Skeletal muscle tissue (tissue), 4 donors: ENCODE measurements around the gene FAM221B. TPM values are rescaled to one million over a fixed set of nuclear protein-coding genes. Genes with fewer than 3 reads are reported as not detected.

ENCODE experiments used
- H3K27ac ChIP-seq: one replicate; pipeline ENCODE4 v1.7.0; 2013; ENCODE audit warnings: mild to moderate bottlenecking, low read depth, low read length, inconsistent platforms
- H3K27me3 ChIP-seq, 3 donors: one replicate each; pipeline ENCODE4 v1.7.0; 2013; ENCODE audit warnings: low read length in 3 of 3; ENCODE audit not compliant: control insufficient read depth in 3 of 3, insufficient read depth in 3 of 3
- H3K36me3 ChIP-seq, 3 donors: one replicate each; pipeline ENCODE4 v1.7.0; 2013; ENCODE audit warnings: low read length in 3 of 3; ENCODE audit not compliant: control insufficient read depth in 3 of 3, insufficient read depth in 3 of 3
- H3K4me1 ChIP-seq, 3 donors: one replicate each; pipeline ENCODE4 v1.7.0; 2013; ENCODE audit warnings: low read length in 3 of 3, mild to moderate bottlenecking in 3 of 3; ENCODE audit not compliant: control insufficient read depth in 3 of 3, insufficient read depth in 3 of 3
- H3K4me3 ChIP-seq, 3 donors: one replicate each; pipeline ENCODE4 v1.7.0; 2013; ENCODE audit warnings: low read length in 3 of 3
- H3K9ac ChIP-seq, 3 donors: one replicate each; pipeline ENCODE4 v1.7.0; 2013; ENCODE audit warnings: low read length in 3 of 3, mild to moderate bottlenecking in 3 of 3, moderate library complexity in 2 of 3, low read depth in 1 of 3
- H3K9me3 ChIP-seq, 3 donors: one replicate each; pipeline ENCODE4 v1.7.0; 2013; ENCODE audit warnings: low read length in 3 of 3; ENCODE audit not compliant: control insufficient read depth in 3 of 3
- total RNA-seq: library from RNA; depleted of rRNA; stranded (reverse); fragments of >200 nt; gene quantifications from one replicate; pipeline ENCODE4 v1.2.3, GENCODE V29; 2014
- donor health status: Osteomylitis.

The FAM221B gene, protein sequence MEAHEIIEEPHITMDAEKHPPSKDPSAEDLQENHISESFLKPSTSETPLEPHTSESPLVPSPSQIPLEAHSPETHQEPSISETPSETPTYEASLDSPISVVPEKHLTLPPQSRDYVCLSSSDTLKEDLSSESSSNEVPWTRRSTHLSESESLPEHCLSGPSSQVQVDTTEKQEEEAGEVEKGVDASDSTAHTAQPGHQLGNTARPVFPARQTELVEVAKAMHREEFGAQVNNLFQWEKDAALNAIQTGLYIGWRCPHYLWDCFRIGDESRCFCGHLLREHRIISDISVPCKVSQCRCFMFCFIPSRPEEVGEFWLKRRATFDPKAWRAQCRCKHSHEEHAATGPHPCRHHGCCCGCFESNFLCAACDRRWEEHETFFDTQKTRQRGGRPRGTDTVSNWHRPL
- not detected for total RNA-seq

GRCh38 chr9:35828716-35829083 is at the start of gene FAM221B:
FAM221B (minus strand) TSS chr9:35828732; CDS start chr9:35826161, 2,571 bp downstream.
- H3K4me1 ChIP-seq = peaks cover 46 to 55% (median 55%) of the 10 kb centered on the region in 3 donors
- H3K36me3 ChIP-seq = no peaks in the 10 kb centered on the region
- H3K27me3 ChIP-seq = no peaks in the 10 kb centered on the region
- peak within 1 kb of the TSS; percentile 79 to 95 (median 92) for H3K4me3 ChIP-seq
- no peaks in the 10 kb centered on the region for H3K9me3 ChIP-seq
- peak within 1 kb of the TSS; percentile 87 to 94 (median 90) for H3K9ac ChIP-seq
- peak within 1 kb of the TSS; percentile 83 for H3K27ac ChIP-seq

- Histone ChIP-seq H3K36me3 (no peaks in the 10 kb centered on the region), H3K27me3 (peaks cover 3 to 16% (median 11%) of the 10 kb centered on the region in 3 donors), H3K9ac (no peak overlapping the region), H3K4me1 (no peaks in the 10 kb centered on the region), H3K27ac (no peak overlapping the region), H3K9me3 (no peaks in the 10 kb centered on the region), H3K4me3 (no peak overlapping the region)
These were observed 44.0 kb upstream of the FAM221B start for GRCh38 chr9:35872505-35872904.

GRCh38 chr9:35871545-35871944 is 43.0 kb upstream of the FAM221B start:
- Histone ChIP-seq H3K4me3 (no peak overlapping the region), H3K36me3 (no peaks in the 10 kb centered on the region), H3K27me3 (peaks cover 3 to 19% (median 13%) of the 10 kb centered on the region in 3 donors), H3K27ac (no peak overlapping the region), H3K4me1 (no peaks in the 10 kb centered on the region), H3K9ac (no peak overlapping the region), H3K9me3 (no peaks in the 10 kb centered on the region)

DNA sequence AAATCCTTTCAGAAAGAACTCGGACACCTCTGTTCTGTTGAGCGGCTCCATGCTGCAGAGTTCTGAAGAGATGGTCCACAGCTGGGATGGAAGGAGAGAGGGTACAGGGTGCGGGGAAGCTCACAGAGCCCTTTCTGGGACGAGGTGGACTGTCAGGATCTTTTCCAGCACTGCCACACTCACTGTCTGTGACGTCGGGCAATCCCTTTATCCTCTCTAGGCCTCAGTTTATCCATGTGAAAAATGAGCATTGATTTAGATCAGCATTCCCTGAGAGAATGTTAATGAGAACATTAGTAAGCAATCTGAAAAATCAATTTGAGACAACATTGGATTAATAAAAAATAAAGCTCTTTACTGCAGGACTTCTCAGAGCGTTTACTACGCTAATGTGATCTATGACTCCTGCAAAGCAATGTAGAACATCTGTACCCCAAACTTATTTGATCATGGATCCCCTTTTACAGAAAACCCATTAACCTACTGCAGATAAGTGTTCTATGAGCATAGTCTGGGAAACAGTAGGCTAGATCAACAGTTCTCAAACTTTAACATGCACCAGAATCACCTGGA is 41.9 kb upstream of the FAM221B start, which contains the start of gene OR13J1:
Gene OR13J1, minus strand, starts transcription at position 51 of the 573 bp plus-strand sequence. Its CDS starts 0 bp downstream, at position 51.
- no peaks in the 10 kb centered on the region for H3K36me3 ChIP-seq
- H3K9ac ChIP-seq = no peak within 1 kb of the TSS
- H3K27me3 ChIP-seq = peaks cover 3 to 19% (median 13%) of the 10 kb centered on the region in 3 donors
- H3K9me3 ChIP-seq = no peaks in the 10 kb centered on the region
- H3K4me1 ChIP-seq = no peaks in the 10 kb centered on the region
- no peak within 1 kb of the TSS for H3K4me3 ChIP-seq
- no peak within 1 kb of the TSS for H3K27ac ChIP-seq

- Histone ChIP-seq H3K36me3 (no peaks in the 10 kb centered on the region), H3K27me3 (peaks cover 3 to 24% (median 16%) of the 10 kb centered on the region in 3 donors), H3K4me3 (no peak overlapping the region), H3K9me3 (no peaks in the 10 kb centered on the region), H3K4me1 (no peaks in the 10 kb centered on the region), H3K9ac (no peak overlapping the region), H3K27ac (no peak overlapping the region)
These were observed 41.2 kb upstream of the FAM221B start for GRCh38 chr9:35869621-35870216.

DNA sequence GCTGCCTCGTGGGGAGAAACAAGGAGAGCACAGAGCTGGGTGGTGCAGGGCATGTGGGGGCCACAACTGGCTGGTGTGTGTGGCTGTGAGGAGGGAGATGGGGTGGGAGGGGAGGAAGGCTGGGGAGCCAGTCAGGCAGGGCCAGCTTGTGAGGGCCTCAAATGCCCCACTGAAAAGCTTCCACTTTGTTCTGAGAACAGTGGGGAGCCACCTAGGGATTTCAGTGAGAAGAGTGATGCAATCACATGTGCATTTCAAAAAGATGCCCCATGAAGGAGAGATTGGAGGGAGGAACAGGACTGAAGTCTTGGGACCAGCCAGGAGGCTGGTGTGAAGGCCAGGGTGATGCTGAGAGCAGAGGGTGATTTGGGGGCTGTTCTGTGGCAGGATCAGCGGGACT is 40.4 kb upstream of the FAM221B start:
- Histone ChIP-seq H3K4me1 (no peaks in the 10 kb centered on the region), H3K27ac (no peak overlapping the region), H3K9ac (no peak overlapping the region), H3K4me3 (no peak overlapping the region), H3K36me3 (no peaks in the 10 kb centered on the region), H3K9me3 (no peaks in the 10 kb centered on the region), H3K27me3 (peaks cover 5 to 31% (median 18%) of the 10 kb centered on the region in 3 donors)

GRCh38 chr9:35867538-35867937 is 39.0 kb upstream of the FAM221B start:
- Histone ChIP-seq H3K9ac (no peak overlapping the region), H3K4me1 (no peaks in the 10 kb centered on the region), H3K9me3 (no peaks in the 10 kb centered on the region), H3K36me3 (no peaks in the 10 kb centered on the region), H3K27me3 (peaks cover 15 to 42% (median 26%) of the 10 kb centered on the region in 3 donors), H3K27ac (no peak overlapping the region), H3K4me3 (no peak overlapping the region)

- H3K4me1 ChIP-seq = peaks cover 0 to 3% (median 0%) of the 10 kb centered on the region in 3 donors
- H3K4me3 ChIP-seq = no peak overlapping the region
- H3K9ac ChIP-seq = peak overlapping the region in 1 of 3 donors; percentile 45
- peaks cover 19 to 44% (median 31%) of the 10 kb centered on the region in 3 donors for H3K27me3 ChIP-seq
- H3K27ac ChIP-seq = no peak overlapping the region
- H3K9me3 ChIP-seq = no peaks in the 10 kb centered on the region
- no peaks in the 10 kb centered on the region for H3K36me3 ChIP-seq
These were observed 36.2 kb upstream of the FAM221B start for GRCh38 chr9:35864695-35865255.

DNA sequence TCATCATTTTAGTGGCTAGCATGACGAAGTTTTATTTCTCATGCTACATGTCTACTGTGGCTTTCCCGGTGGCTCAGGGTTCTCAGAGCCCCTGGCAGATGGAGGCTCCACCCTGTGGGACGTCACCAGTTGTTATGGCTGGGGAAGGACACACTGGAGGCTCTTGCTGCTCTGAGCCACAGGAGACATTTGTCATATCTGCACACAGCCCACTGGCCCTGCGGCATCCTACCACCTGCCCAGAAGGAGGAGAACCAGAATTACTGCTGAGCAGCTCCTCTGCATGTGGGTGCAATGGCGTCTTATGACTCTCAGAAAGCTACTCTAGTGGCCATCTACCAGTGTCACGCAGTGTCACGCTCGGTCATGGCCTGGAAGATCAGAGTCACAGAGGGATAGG is 35.1 kb upstream of the FAM221B start:
- H3K4me1 ChIP-seq = peaks cover 0 to 8% (median under 1%) of the 10 kb centered on the region in 3 donors
- H3K36me3 ChIP-seq = no peaks in the 10 kb centered on the region
- peaks cover 17 to 42% (median 25%) of the 10 kb centered on the region in 3 donors for H3K27me3 ChIP-seq
- H3K9ac ChIP-seq = no peak overlapping the region
- no peaks in the 10 kb centered on the region for H3K9me3 ChIP-seq
- H3K27ac ChIP-seq = no peak overlapping the region
- H3K4me3 ChIP-seq = no peak overlapping the region
